Sigmoid colon (tissue), 7 donors: Measurements from ENCODE around the gene ALDH2. TPM values are rescaled to one million over a fixed set of nuclear protein-coding genes. Genes with fewer than 3 reads are reported as not detected.

Source experiments
- DNase-seq: peaks from one replicate; pipeline ENCODE4 v3.0.0-alpha.2; 2019
- H3K27ac ChIP-seq, 4 donors: fragments of 200-600 bp; sonication (generic); one replicate each; pipeline ENCODE4 v1.5.1; 2016 to 2019; ENCODE audit warnings: mild to moderate bottlenecking in 1 of 4
- H3K27me3 ChIP-seq, 3 donors: fragments of 200-600 bp; sonication (generic); one replicate each; pipeline ENCODE4 v1.5.1; 2019; ENCODE audit warnings: mild to moderate bottlenecking in 1 of 3
- H3K36me3 ChIP-seq, 4 donors: fragments of 200-600 bp; sonication (generic); one replicate each; pipeline ENCODE4 v1.5.1; 2016 to 2019
- H3K4me1 ChIP-seq, 4 donors: fragments of 200-600 bp; sonication (generic); one replicate each; pipeline ENCODE4 v1.5.1; 2017 to 2019
- H3K4me3 ChIP-seq, 4 donors: fragments of 200-600 bp; sonication (generic); one replicate each; pipeline ENCODE4 v1.5.1; 2017 to 2019; ENCODE audit warnings: mild to moderate bottlenecking in 2 of 4, moderate library complexity in 1 of 4
- H3K9me3 ChIP-seq, 4 donors: fragments of 200-600 bp in 3 of 4; sonication (generic) in 3 of 4; one replicate each; pipeline versions ENCODE4 v1.5.1 to v1.6.1; 2013 to 2019
- CTCF ChIP-seq, 4 experiments: fragments of 450-650 bp in 3 of 4; fragments of 200-600 bp in 1 of 4; IDR thresholded peaks; one replicate each; pipeline ENCODE4 v1.5.1; 2016 to 2019; ENCODE audit warnings: antibody characterized with exemption in 4 of 4, mild to moderate bottlenecking in 3 of 4, moderate library complexity in 2 of 4
- EP300 ChIP-seq, 4 donors: sonication (generic); formaldehyde crosslinking; IDR thresholded peaks; one replicate each; pipeline ENCODE4 v1.6.1; 2017; ENCODE audit warnings: antibody characterized with exemption in 4 of 4
- POLR2A ChIP-seq, 2 donors: fragments of 450-650 bp; IDR thresholded peaks; one replicate each; pipeline ENCODE4 v1.6.1; 2016; ENCODE audit warnings: antibody characterized with exemption in 2 of 2, mild to moderate bottlenecking in 2 of 2, moderate library complexity in 2 of 2
- POLR2AphosphoS5 ChIP-seq, 4 donors: sonication (generic); formaldehyde crosslinking; IDR thresholded peaks; one replicate each; pipeline ENCODE4 v1.6.1; 2017; ENCODE audit warnings: antibody characterized with exemption in 4 of 4
- WGBS, 2 donors: extraction: QIAGEN DNeasy Blood & Tissue Kit; methylation state at CpG; one replicate each; pipeline ENCODE4 v1.1.7; 2013; 5-methylcytosine and 5-hydroxymethylcytosine counted together
- intact Hi-C: fragments of 100-400 bp; cut with DNase I; formaldehyde crosslinking; loops from one replicate; pipeline ENCODE4 v1.15.1; 2023
- polyA plus RNA-seq, 3 donors: library from polyadenylated mRNA; stranded (reverse); fragments of 200-250 nt; gene quantifications; one replicate each; pipeline ENCODE4 v1.2.3, GENCODE V29; 2013
- small RNA-seq, 3 donors: library from RNA; depleted of rRNA; stranded (forward); fragments of <200 nt; gene quantifications; one replicate each; pipeline ENCODE3, GENCODE V24; 2016
- total RNA-seq, 4 donors: library from RNA; depleted of rRNA; stranded (reverse); fragments of >200 nt; gene quantifications; one replicate each; pipeline ENCODE4 v1.1.0, GENCODE V29; 2016
- donor health status: healthy with polysubstance abuse.
- donor health status: Bipolar disorder and iron deficiency.
- donor health status: healthy.

ALDH2 gene
- total and polyA plus RNA-seq, 7 donors, result 112 to 348 (median 132) TPM

GRCh38 chr12:111858186-111858585 is 91.5 kb downstream of the ALDH2 start:
- WGBS, 2 donors, result 95 to 98% methylated on average over 2 of the region's 2 CpGs
- Histone ChIP-seq H3K36me3 (no peaks in the 10 kb centered on the region), H3K4me3 (no peak overlapping the region), H3K27me3 (no peaks in the 10 kb centered on the region), H3K27ac (no peak overlapping the region), H3K4me1 (no peaks in the 10 kb centered on the region), H3K9me3 (no peaks in the 10 kb centered on the region)
- no peak for DNase-seq
- intact Hi-C loops, result no loop called here
- TF ChIP-seq POLR2AphosphoS5 (IDR thresholded peaks at IDR 0.05) (no peak), CTCF (IDR thresholded peaks at IDR 0.05) (no peak), POLR2A (IDR thresholded peaks at IDR 0.05) (no peak), EP300 (IDR thresholded peaks at IDR 0.05) (no peak)

- 94 to 96% methylated on average over 7 of the region's 7 CpGs for WGBS, 2 donors
- Histone ChIP-seq H3K27me3 (no peaks in the 10 kb centered on the region), H3K9me3 (no peaks in the 10 kb centered on the region), H3K4me3 (no peak overlapping the region), H3K27ac (no peak overlapping the region), H3K36me3 (no peaks in the 10 kb centered on the region), H3K4me1 (no peaks in the 10 kb centered on the region)
- no peak for DNase-seq
- intact Hi-C loops, result no loop called here
- TF ChIP-seq POLR2A (IDR thresholded peaks at IDR 0.05) (no peak), POLR2AphosphoS5 (IDR thresholded peaks at IDR 0.05) (no peak), CTCF (IDR thresholded peaks at IDR 0.05) (no peak), EP300 (IDR thresholded peaks at IDR 0.05) (no peak)
Measured at GRCh38 chr12:111858778-111859177, 92.0 kb downstream of the ALDH2 start.

- peaks cover 4 to 47% (median 22%) of the 10 kb centered on the region in 4 donors for H3K36me3 ChIP-seq
- intact Hi-C loops, result no loop called here
- no peaks in the 10 kb centered on the region for H3K9me3 ChIP-seq
- WGBS, 2 donors, result 99% methylated on average over 1 of the region's 1 CpG
- no peak for DNase-seq
- H3K4me3 ChIP-seq, result no peak overlapping the region
- no peaks in the 10 kb centered on the region for H3K27me3 ChIP-seq
- no peak for TF ChIP-seq EP300 (IDR thresholded peaks at IDR 0.05)
- TF ChIP-seq POLR2AphosphoS5 (IDR thresholded peaks at IDR 0.05), result no peak
- no peak for TF ChIP-seq POLR2A (IDR thresholded peaks at IDR 0.05)
- no peak for TF ChIP-seq CTCF (IDR thresholded peaks at IDR 0.05)
- H3K4me1 ChIP-seq, result no peaks in the 10 kb centered on the region
- H3K27ac ChIP-seq, result no peak overlapping the region
Measured at GRCh38 chr12:111864913-111865312, 98.2 kb downstream of the ALDH2 start.

Small RNA genes within 50 kb of the gene (small RNA-seq; reads per million reads assigned to genes)
- 0.66 to 2.5 (median 0.73) reads per million in 3 donors for gene MIR6761

Other genes with a start within 250 kb of the ALDH2 start
- gene ATXN2, start 167.6 kb upstream of the ALDH2 start, total RNA-seq, result 100 to 1,000 TPM in 1 of 4 donors, 10 to 100 TPM in 3; 42.5 to 119 (median 54.7) TPM
- gene ATXN2, start 167.6 kb upstream of the ALDH2 start, polyA plus RNA-seq, result 10 to 100 TPM in 2 of 3 donors, 1 to 10 TPM in 1; 6.5 to 24.3 (median 10.2) TPM
- gene BRAP, start 81.0 kb upstream of the ALDH2 start, total RNA-seq, result 10 to 100 TPM; 19.5 to 29.5 (median 20.7) TPM
- gene BRAP, start 81.0 kb upstream of the ALDH2 start, polyA plus RNA-seq, result 1 to 10 TPM; 8.4 to 9.9 (median 9.0) TPM
- gene ACAD10, start 80.9 kb upstream of the ALDH2 start, total RNA-seq, result 10 to 100 TPM in 3 of 4 donors, 1 to 10 TPM in 1; 9.4 to 31.0 (median 18.2) TPM
- 10 to 100 TPM in 1 of 3 donors, 1 to 10 TPM in 2; 5.8 to 22.3 (median 6.0) TPM for gene ACAD10, start 80.9 kb upstream of the ALDH2 start, polyA plus RNA-seq
- gene MAPKAPK5, start 75.3 kb downstream of the ALDH2 start, total RNA-seq, result 10 to 100 TPM; 25.7 to 48.2 (median 36.8) TPM
- 10 to 100 TPM; 32.9 to 47.4 (median 46.0) TPM for gene MAPKAPK5, start 75.3 kb downstream of the ALDH2 start, polyA plus RNA-seq
- 10 to 100 TPM in 2 of 4 donors, 1 to 10 TPM in 2; 7.5 to 16.6 (median 9.5) TPM for gene TMEM116, start 246.2 kb downstream of the ALDH2 start, total RNA-seq
- gene TMEM116, start 246.2 kb downstream of the ALDH2 start, polyA plus RNA-seq, result 1 to 10 TPM; 3.0 to 6.8 (median 3.6) TPM
- gene ERP29, start 246.5 kb downstream of the ALDH2 start, total RNA-seq, result 10 to 100 TPM; 43.0 to 74.4 (median 54.3) TPM
- 100 to 1,000 TPM in 1 of 3 donors, 10 to 100 TPM in 2; 68.0 to 217 (median 95.5) TPM for gene ERP29, start 246.5 kb downstream of the ALDH2 start, polyA plus RNA-seq